Gastroesophageal sphincter (tissue), 4 donors: Measurements from ENCODE around the gene ITGA2. TPM values are rescaled to one million over a fixed set of nuclear protein-coding genes. Genes with fewer than 3 reads are reported as not detected.

Experiments used
- ATAC-seq: fragments of 150-250 bp; one replicate; pipeline ENCODE4 v1.9.1; 2016; ENCODE audit warnings: mild to moderate bottlenecking, moderate library complexity
- H3K27ac ChIP-seq, 4 donors: fragments of 200-600 bp; sonication (generic) in 3 of 4; 1 replicate in 3 of 4; 2 replicates in 1 of 4; pipeline ENCODE4 v1.5.1; 2016 to 2019
- H3K27me3 ChIP-seq: fragments of 200-600 bp; sonication (generic); one replicate; pipeline ENCODE4 v1.5.1; 2019
- H3K36me3 ChIP-seq, 2 donors: fragments of 200-600 bp; sonication (generic); one replicate each; pipeline ENCODE4 v1.5.1; 2019; ENCODE audit warnings: control low read depth in 1 of 2
- H3K4me1 ChIP-seq, 3 donors: fragments of 200-600 bp; sonication (generic); 1 replicate in 2 of 3; 2 replicates in 1 of 3; pipeline ENCODE4 v1.5.1; 2016 to 2019; ENCODE audit warnings: control low read depth in 2 of 3
- H3K4me3 ChIP-seq, 2 donors: fragments of 200-600 bp; sonication (generic); one replicate each; pipeline ENCODE4 v1.5.1; 2019; ENCODE audit warnings: mild to moderate bottlenecking in 1 of 2, moderate library complexity in 1 of 2
- H3K9me3 ChIP-seq, 3 donors: fragments of 200-600 bp; sonication (generic); one replicate each; pipeline ENCODE4 v1.5.1; 2017 to 2019; ENCODE audit warnings: control low read depth in 2 of 3
- EP300 ChIP-seq: sonication (generic); formaldehyde crosslinking; IDR thresholded peaks from one replicate; pipeline ENCODE4 v1.6.1; 2017; ENCODE audit warnings: antibody characterized with exemption, mild to moderate bottlenecking
- POLR2A ChIP-seq, 2 donors: fragments of 450-650 bp; IDR thresholded peaks; one replicate each; pipeline ENCODE4 v1.6.1; 2017; ENCODE audit warnings: antibody characterized with exemption in 2 of 2, mild to moderate bottlenecking in 2 of 2, moderate library complexity in 1 of 2
- POLR2AphosphoS5 ChIP-seq: sonication (generic); formaldehyde crosslinking; IDR thresholded peaks from one replicate; pipeline ENCODE4 v1.6.1; 2017; ENCODE audit warnings: antibody characterized with exemption
- WGBS, 2 donors: methylation state at CpG; one replicate each; pipeline ENCODE4 v1.1.5; 2018; ENCODE audit warnings: low coverage in 1 of 2; 5-methylcytosine and 5-hydroxymethylcytosine counted together
- total RNA-seq, 4 donors: library from RNA; depleted of rRNA; stranded (reverse); fragments of >200 nt; gene quantifications; one replicate each; pipeline ENCODE4 v1.1.0, GENCODE V29; 2016
- TF ChIP-seq, protein P1 (sequence below), 4 experiments: fragments of 200-600 bp in 2 of 4; fragments of 450-650 bp in 2 of 4; sonication (generic) in 1 of 4; IDR thresholded peaks; one replicate each; pipeline ENCODE4 v1.5.1; 2017 to 2019; ENCODE audit warnings: antibody characterized with exemption in 4 of 4, mild to moderate bottlenecking in 2 of 4, moderate library complexity in 2 of 4

Gene ITGA2
- total RNA-seq, 4 donors from 2014 or later = 1.5 to 14.6 (median 10.0) TPM

DNA sequence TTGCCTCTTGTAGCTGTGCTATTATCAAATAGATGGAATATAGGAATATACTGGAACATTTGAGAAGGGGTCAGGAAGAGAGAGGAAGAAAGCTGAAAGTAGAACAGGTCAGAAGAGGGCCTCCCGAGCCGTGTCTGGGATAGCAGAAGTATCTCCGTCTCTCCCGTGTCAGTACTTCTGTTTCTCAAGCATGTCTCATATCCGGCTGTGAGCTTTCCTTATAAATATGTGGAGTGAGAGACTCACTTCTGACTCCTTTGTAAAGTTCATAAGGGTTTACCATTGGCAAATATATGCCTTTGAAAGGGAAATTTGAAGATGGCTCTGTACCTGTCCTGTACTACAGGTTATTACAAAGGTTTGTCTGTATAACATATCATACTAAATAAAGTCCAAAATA, 70.1 kb downstream of the ITGA2 start:
- H3K27me3 ChIP-seq = no peaks in the 10 kb centered on the region
- no peaks in the 10 kb centered on the region for H3K9me3 ChIP-seq
- no peak overlapping the region for H3K27ac ChIP-seq
- no peak for ATAC-seq
- H3K4me1 ChIP-seq = no peaks in the 10 kb centered on the region
- WGBS, 2 donors = 87 to 98% methylated on average over 5 of the region's 5 CpGs
- no peak for TF ChIP-seq POLR2A (IDR thresholded peaks at IDR 0.05)
- no peak for TF ChIP-seq EP300
- TF ChIP-seq, protein P1, sequence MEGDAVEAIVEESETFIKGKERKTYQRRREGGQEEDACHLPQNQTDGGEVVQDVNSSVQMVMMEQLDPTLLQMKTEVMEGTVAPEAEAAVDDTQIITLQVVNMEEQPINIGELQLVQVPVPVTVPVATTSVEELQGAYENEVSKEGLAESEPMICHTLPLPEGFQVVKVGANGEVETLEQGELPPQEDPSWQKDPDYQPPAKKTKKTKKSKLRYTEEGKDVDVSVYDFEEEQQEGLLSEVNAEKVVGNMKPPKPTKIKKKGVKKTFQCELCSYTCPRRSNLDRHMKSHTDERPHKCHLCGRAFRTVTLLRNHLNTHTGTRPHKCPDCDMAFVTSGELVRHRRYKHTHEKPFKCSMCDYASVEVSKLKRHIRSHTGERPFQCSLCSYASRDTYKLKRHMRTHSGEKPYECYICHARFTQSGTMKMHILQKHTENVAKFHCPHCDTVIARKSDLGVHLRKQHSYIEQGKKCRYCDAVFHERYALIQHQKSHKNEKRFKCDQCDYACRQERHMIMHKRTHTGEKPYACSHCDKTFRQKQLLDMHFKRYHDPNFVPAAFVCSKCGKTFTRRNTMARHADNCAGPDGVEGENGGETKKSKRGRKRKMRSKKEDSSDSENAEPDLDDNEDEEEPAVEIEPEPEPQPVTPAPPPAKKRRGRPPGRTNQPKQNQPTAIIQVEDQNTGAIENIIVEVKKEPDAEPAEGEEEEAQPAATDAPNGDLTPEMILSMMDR (IDR thresholded peaks at IDR 0.05) = no peak
- TF ChIP-seq POLR2AphosphoS5 = no peak
- no peak overlapping the region for H3K4me3 ChIP-seq
- peaks cover 0 to 60% of the 10 kb centered on the region in 2 donors for H3K36me3 ChIP-seq

DNA sequence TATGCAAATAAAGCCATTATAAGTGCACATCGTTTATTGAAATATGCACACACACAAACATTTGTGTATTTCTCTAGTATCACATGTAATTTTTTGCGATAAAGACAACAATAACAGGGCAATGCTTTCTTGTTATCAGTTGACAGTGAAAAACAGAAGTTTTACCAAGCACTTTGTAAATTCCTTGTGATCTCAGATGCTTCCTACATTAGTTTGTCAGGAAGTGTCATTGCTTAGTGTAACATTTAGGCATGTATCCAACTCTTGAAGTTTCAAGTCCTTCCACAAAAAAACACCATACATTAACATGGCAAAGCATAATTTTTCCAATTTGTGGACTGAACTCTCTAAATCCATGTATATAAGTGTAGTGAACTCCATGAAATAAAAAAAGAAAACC, 74.0 kb downstream of the ITGA2 start:
- TF ChIP-seq POLR2AphosphoS5 = no peak
- TF ChIP-seq, protein P1 (IDR thresholded peaks at IDR 0.05) = no peak
- TF ChIP-seq POLR2A (IDR thresholded peaks at IDR 0.05) = no peak
- H3K27ac ChIP-seq = no peak overlapping the region
- 36 to 51% methylated on average over 2 of the region's 2 CpGs for WGBS, 2 donors
- no peaks in the 10 kb centered on the region for H3K4me1 ChIP-seq
- H3K36me3 ChIP-seq = peaks cover 0 to 76% of the 10 kb centered on the region in 2 donors
- H3K9me3 ChIP-seq = no peaks in the 10 kb centered on the region
- no peak for ATAC-seq
- H3K27me3 ChIP-seq = no peaks in the 10 kb centered on the region
- H3K4me3 ChIP-seq = no peak overlapping the region

DNA sequence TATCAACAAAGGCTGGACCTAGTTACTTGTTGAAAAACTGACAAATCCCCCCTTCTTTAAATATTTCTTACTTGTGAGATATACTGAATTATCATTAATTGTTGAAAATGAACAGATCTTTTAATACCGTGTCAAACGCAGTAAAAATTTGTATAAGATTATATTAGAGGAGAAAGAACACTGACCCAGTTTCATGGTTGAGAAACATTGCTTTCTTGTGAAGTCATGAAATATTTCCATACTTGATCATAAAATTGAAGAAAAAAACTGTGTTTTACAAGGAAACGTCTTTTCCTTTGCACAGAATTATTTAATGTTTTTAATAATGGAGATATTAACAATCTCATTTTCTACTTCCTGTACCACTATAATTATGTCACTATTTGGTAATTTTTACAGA, 74.6 kb downstream of the ITGA2 start:
- no peaks in the 10 kb centered on the region for H3K9me3 ChIP-seq
- H3K4me1 ChIP-seq = no peaks in the 10 kb centered on the region
- ATAC-seq = no peak
- no peaks in the 10 kb centered on the region for H3K27me3 ChIP-seq
- TF ChIP-seq POLR2AphosphoS5 = no peak
- H3K4me3 ChIP-seq = no peak overlapping the region
- peaks cover 0 to 70% of the 10 kb centered on the region in 2 donors for H3K36me3 ChIP-seq
- WGBS, 2 donors = 68 to 73% methylated on average over 3 of the region's 3 CpGs
- no peak overlapping the region for H3K27ac ChIP-seq

DNA sequence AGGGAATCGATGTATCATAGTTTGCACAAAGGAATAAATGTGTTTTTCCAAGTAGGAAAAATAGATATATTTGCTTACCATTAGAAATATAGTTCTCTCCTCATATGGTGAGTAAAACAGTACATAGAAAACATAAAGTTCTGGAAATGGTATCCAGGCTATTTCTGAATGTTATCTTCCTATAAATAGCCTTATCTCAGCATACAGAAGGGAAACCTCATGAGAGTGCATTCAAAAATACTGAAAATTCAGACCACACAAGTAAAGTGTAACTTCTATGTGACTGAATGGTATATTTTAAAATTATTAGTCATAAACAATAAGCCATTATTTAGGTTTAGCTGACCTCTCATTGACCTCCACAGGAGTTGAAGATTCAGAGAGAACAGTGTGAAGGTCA, 76.9 kb downstream of the ITGA2 start:
- H3K36me3 ChIP-seq = peaks cover 0 to 58% of the 10 kb centered on the region in 2 donors
- H3K4me1 ChIP-seq = no peaks in the 10 kb centered on the region
- H3K9me3 ChIP-seq = no peaks in the 10 kb centered on the region
- TF ChIP-seq, protein P1 (IDR thresholded peaks at IDR 0.05) = no peak
- TF ChIP-seq POLR2AphosphoS5 = no peak
- no peak for TF ChIP-seq EP300
- no peak for TF ChIP-seq POLR2A (IDR thresholded peaks at IDR 0.05)
- no peaks in the 10 kb centered on the region for H3K27me3 ChIP-seq
- H3K27ac ChIP-seq = no peak overlapping the region
- ATAC-seq = no peak
- WGBS, 2 donors = 91 to 100% methylated on average over 1 of the region's 1 CpG
- no peak overlapping the region for H3K4me3 ChIP-seq

DNA sequence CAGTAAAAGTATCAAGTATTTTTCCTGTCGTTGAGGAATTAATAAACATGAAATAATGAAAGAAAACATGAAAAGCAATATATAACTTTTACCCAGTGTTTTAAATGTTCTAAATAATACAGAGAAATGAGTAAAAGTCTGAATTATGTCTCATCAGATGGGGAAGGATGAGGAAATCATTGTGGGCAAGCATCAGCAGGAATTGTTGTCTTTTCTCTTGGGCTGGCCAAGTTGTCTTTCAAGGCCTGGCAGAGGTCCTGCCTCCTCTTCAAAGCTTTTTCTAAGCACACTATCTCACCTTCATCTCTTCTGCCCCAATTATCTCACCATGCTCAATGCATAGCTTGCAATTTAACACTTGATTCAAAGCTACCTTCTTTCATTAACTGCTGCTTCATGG, 78.5 kb downstream of the ITGA2 start:
- WGBS, 2 donors = 0% methylated on average over 1 of the region's 1 CpG
- no peak overlapping the region for H3K27ac ChIP-seq
- no peaks in the 10 kb centered on the region for H3K4me1 ChIP-seq
- no peaks in the 10 kb centered on the region for H3K9me3 ChIP-seq
- H3K36me3 ChIP-seq = peaks cover 0 to 55% of the 10 kb centered on the region in 2 donors
- no peak overlapping the region for H3K4me3 ChIP-seq
- no peaks in the 10 kb centered on the region for H3K27me3 ChIP-seq
- no peak for ATAC-seq
- no peak for TF ChIP-seq EP300
- TF ChIP-seq, protein P1 (IDR thresholded peaks at IDR 0.05) = no peak
- no peak for TF ChIP-seq POLR2AphosphoS5
- TF ChIP-seq POLR2A (IDR thresholded peaks at IDR 0.05) = no peak
